GM12878 (cell line): ENCODE results near the gene FAM174A. TPM values are rescaled to one million over a fixed set of nuclear protein-coding genes. Genes with fewer than 3 reads are reported as not detected.

ENCODE experiments used
- ATAC-seq: fragments of 200-7000 bp; cut with Tn5 transposase; 3 replicates; pipeline ENCODE4 v1.9.1; 2020; ENCODE audit warnings: mild to moderate bottlenecking, moderate library complexity
- BruUV-seq: library from RNA; stranded (reverse); fragments of 400-500 nt; replicated peaks from 2 replicates; lab custom pipeline; 2021; lab: Mats Ljungman, UMichigan
- CTCF ChIA-PET: fragments of 300-600 bp; sonication (Branson Sonifier 250); formaldehyde crosslinking; extraction: SDS; loops from one replicate; lab custom pipeline; 2021; ENCODE audit warnings: inconsistent platforms; lab: Yijun Ruan, JAX
- POLR2A ChIA-PET: fragments of 350-600 bp; formaldehyde crosslinking; extraction: SDS; loops from one replicate; lab custom pipeline; 2021; ENCODE audit warnings: inconsistent platforms; lab: Charles Lee
- RAD21 ChIA-PET: fragments of 300-600 bp; sonication (Branson Sonifier 250); formaldehyde crosslinking; loops from one replicate; lab custom pipeline; 2023; ENCODE audit warnings: antibody characterized with exemption; ENCODE audit not compliant: unreplicated experiment; lab: Charles Lee
- SMC1A ChIA-PET: fragments of 300-600 bp; sonication (Branson Sonifier 250); formaldehyde crosslinking; loops from one replicate; lab custom pipeline; 2023; ENCODE audit not compliant: unreplicated experiment, uncharacterized antibody; lab: Charles Lee
- DNase-seq: peaks from one replicate; pipeline ENCODE4 v3.0.0-alpha.2; 2011; ENCODE audit warnings: low read depth, low spot score
- FAIRE-seq: peaks from 3 replicates; lab custom pipeline; 2011; peaks lifted over from hg19 to GRCh38; lab: Jason Lieb, UNC
- H2AFZ ChIP-seq: 2 replicates; pipeline ENCODE4 v1.6.0; 2011; ENCODE audit warnings: low read depth, low read length, control low read depth; ENCODE audit not compliant: control insufficient read depth
- H3K27ac ChIP-seq: 2 replicates; pipeline ENCODE4 v1.5.1; 2011; ENCODE audit warnings: control low read depth; ENCODE audit not compliant: control insufficient read depth, insufficient read depth
- H3K27me3 ChIP-seq, 2 experiments: replicated peaks in 1 of 2; 2 replicates each; pipeline versions ENCODE4 v1.6.0 to v1.6.1; 2011; ENCODE audit warnings: low read length in 1 of 2; ENCODE audit not compliant: control insufficient read depth in 2 of 2, insufficient read depth in 2 of 2
- H3K36me3 ChIP-seq, 2 experiments: 2 replicates each; pipeline ENCODE4 v1.5.1; 2011; ENCODE audit warnings: low read length in 1 of 2; ENCODE audit not compliant: control insufficient read depth in 2 of 2, insufficient read depth in 2 of 2
- H3K4me1 ChIP-seq: 2 replicates; pipeline ENCODE4 v1.6.1; 2011; ENCODE audit warnings: mild to moderate bottlenecking, low read length, moderate library complexity, mixed read lengths; ENCODE audit not compliant: control insufficient read depth, insufficient read depth
- H3K4me2 ChIP-seq: 2 replicates; pipeline ENCODE4 v1.6.0; 2011; ENCODE audit warnings: control low read depth; ENCODE audit not compliant: control insufficient read depth, insufficient read depth
- H3K4me3 ChIP-seq: fragments of 200-600 bp; sonication (generic); 2 replicates; pipeline ENCODE4 v1.5.1; 2016
- H3K79me2 ChIP-seq: 2 replicates; pipeline ENCODE4 v1.6.0; 2011; ENCODE audit warnings: low read length; ENCODE audit not compliant: control insufficient read depth, insufficient read depth
- H3K9ac ChIP-seq: 2 replicates; pipeline ENCODE4 v1.8.0; 2011; ENCODE audit warnings: low read length, control low read depth, mixed read lengths; ENCODE audit not compliant: control insufficient read depth, insufficient read depth
- H3K9me3 ChIP-seq: replicated peaks from 3 replicates; pipeline ENCODE4 v1.5.1; 2011; ENCODE audit warnings: mild to moderate bottlenecking, low read length; ENCODE audit not compliant: control insufficient read depth, insufficient read depth
- H4K20me1 ChIP-seq: 2 replicates; pipeline ENCODE4 v1.6.0; 2011; ENCODE audit not compliant: control insufficient read depth, insufficient read depth
- CBX5 ChIP-seq: sonication (generic); IDR thresholded peaks from 2 replicates; pipeline ENCODE4 v1.6.1; 2016; ENCODE audit warnings: low read depth, moderate library complexity, mild to moderate bottlenecking, inconsistent platforms
- MTA2 ChIP-seq: fragments of 450-650 bp; IDR thresholded peaks from 2 replicates; pipeline ENCODE4 v1.6.1; 2016; ENCODE audit warnings: low read depth, mild to moderate bottlenecking, moderate library complexity
- SMAD1 ChIP-seq: fragments of 450-650 bp; IDR thresholded peaks from 2 replicates; pipeline ENCODE4 v1.6.1; 2018; ENCODE audit warnings: mild to moderate bottlenecking, low read depth; ENCODE audit not compliant: partially characterized antibody
- WGBS: methylation state at CpG from one replicate; pipeline ENCODE4 v1.1.6; 2016; ENCODE audit warnings: low lambda C conversion rate; ENCODE audit not compliant: insufficient replicate concordance, insufficient coverage; ENCODE audit errors: missing lambda C conversion rate; 5-methylcytosine and 5-hydroxymethylcytosine counted together
- in situ Hi-C: fragments of 300-500 bp; cut with MboI; formaldehyde crosslinking; loops from 9 replicates; pipeline ENCODE4 v1.14.3; 2018; ENCODE audit warnings: mixed read lengths
- intact Hi-C: fragments of 100-400 bp; cut with micrococcal nuclease; formaldehyde crosslinking; loops from one replicate; pipeline ENCODE4 v1.14.2; 2022; ENCODE audit not compliant: unreplicated experiment
- polyA plus RNA-seq, 11 experiments: library from polyadenylated mRNA; depleted of rRNA in 4 of 11; unstranded in 6 of 11; stranded (reverse) in 5 of 11; fragments of >200 nt; fragmentation: Nextera tagmentation in 4 of 11; fragmentation: Illumina TruSeq in 1 of 11; extraction: Ambion mirVana in 4 of 11; extraction: Trizol in 1 of 11; gene quantifications; 1 replicate in 1 of 11; 2 replicates in 10 of 11; pipeline versions ENCODE4 v1.2.1 to v1.2.3, GENCODE V29; 2011 to 2016; ENCODE audit warnings: inconsistent platforms in 2 of 11, missing spikeins in 2 of 11, low read depth in 1 of 11
- total RNA-seq, 4 experiments: library from RNA; depleted of rRNA in 3 of 4; stranded (reverse); fragments of >200 nt in 3 of 4; fragmentation: Illumina TruSeq in 1 of 4; extraction: Trizol in 1 of 4; gene quantifications; 2 replicates each; pipeline versions ENCODE4 v1.2.1 to v1.2.3, GENCODE V29; 2013 to 2021

Gene FAM174A
- total and polyA plus RNA-seq, 10 of the 15 experiments (the other 5 are each of a cell fraction or from before 2014, with no cell fraction given) = 1.4 to 12.1 (median 6.0) TPM

GRCh38 chr5:100566382-100567141, 31.4 kb downstream of the FAM174A start:
- BruUV-seq = no TSS peak
- RAD21 ChIA-PET = no interaction called here
- POLR2A ChIA-PET = no interaction called here
- H2AFZ ChIP-seq = no peak overlapping the region
- H3K4me3 ChIP-seq = no peak overlapping the region
- no peaks in the 10 kb centered on the region for H4K20me1 ChIP-seq
- CTCF ChIA-PET = interaction anchor here (0.5 kb wide), 1 partner anchor 401 kb away, joined by 3 read pairs; no protein-coding TSS in a partner anchor
- no peak overlapping the region for H3K4me2 ChIP-seq
- TF ChIP-seq CBX5 = no peak
- TF ChIP-seq MTA2 = 0 out of 2 replicates have a peak, but pooled peaks have one; percentile 26
- SMC1A ChIA-PET = interaction anchor here (0.7 kb wide), 1 partner anchor 33 kb away, joined by 3 read pairs; no protein-coding TSS in a partner anchor
- no peaks in the 10 kb centered on the region; a peak in 1 of 4 replicates for H3K36me3 ChIP-seq
- DNase-seq = no peak
- H3K9ac ChIP-seq = no peak overlapping the region
- no peak overlapping the region for H3K27ac ChIP-seq
- in situ Hi-C loops = no loop called here
- H3K27me3 ChIP-seq = no peaks in the 10 kb centered on the region
- FAIRE-seq = no peak
- H3K9me3 ChIP-seq = no peaks in the 10 kb centered on the region
- whole genome bisulfite sequencing = 43% methylated on average over 4 of the region's 4 CpGs
- intact Hi-C loops = no loop called here
- H3K79me2 ChIP-seq = no peaks in the 10 kb centered on the region
- peak; percentile 67 for ATAC-seq
- H3K4me1 ChIP-seq = no peaks in the 10 kb centered on the region

- CTCF ChIA-PET = no interaction called here
- no peak for FAIRE-seq
- in situ Hi-C loops = no loop called here
Measured at GRCh38 chr5:100574716-100575115, 39.5 kb downstream of the FAM174A start.

More at GRCh38 chr5:100574716-100575115, 39.5 kb downstream of the FAM174A start:
- H3K9me3 ChIP-seq = no peaks in the 10 kb centered on the region
- no peak overlapping the region for H3K4me2 ChIP-seq
- intact Hi-C loops = no loop called here
- no peak for TF ChIP-seq SMAD1
- TF ChIP-seq, all 136 proteins: peak for 0
- no peaks in the 10 kb centered on the region for H3K79me2 ChIP-seq
- BruUV-seq = no TSS peak
- H4K20me1 ChIP-seq = no peaks in the 10 kb centered on the region
- ChIA-PET SMC1A (no interaction called here), POLR2A (interaction anchor here (1.1 kb wide), 1 partner anchor 9 kb away, joined by 4 read pairs; no protein-coding TSS in a partner anchor), RAD21 (no interaction called here)
- H3K27ac ChIP-seq = no peak overlapping the region
- H3K27me3 ChIP-seq = no peaks in the 10 kb centered on the region
- H2AFZ ChIP-seq = no peak overlapping the region
- ATAC-seq (no peak), DNase-seq (no peak)
- no peaks in the 10 kb centered on the region for H3K4me1 ChIP-seq
- 97% methylated on average over 2 of the region's 2 CpGs for WGBS
- no peak overlapping the region for H3K9ac ChIP-seq
- no peak overlapping the region for H3K4me3 ChIP-seq
- no peaks in the 10 kb centered on the region for H3K36me3 ChIP-seq
